ENCODE data around the gene WDR38. TPM values are rescaled to one million over a fixed set of nuclear protein-coding genes. Genes with fewer than 3 reads are reported as not detected.
A peak's percentile ranks its signal among the peaks of the same experiment; 100 is the strongest.

Gene WDR38
- total and polyA plus RNA-seq, 2 of the 13 experiments (the other 11 are each of a cell fraction or from before 2014, with no cell fraction given), result not detected

- TF ChIP-seq POLR2A (IDR thresholded peaks at IDR 0.05; ENCODE audit: insufficient read depth in 1 of 2, low read depth in 2 of 2, low read length in 2 of 2) (peak in 1 of 2 experiments; percentile 85; a peak in 2 of 4 replicates), TMF1 (CRISPR knock-in tag; IDR thresholded peaks at IDR 0.05; ENCODE audit: low read depth) (peak; percentile 55; the same call in 1 of the 2 replicates), ZNF609 (CRISPR knock-in tag; IDR thresholded peaks at IDR 0.05; ENCODE audit: borderline replicate concordance) (no peak), ZEB1 (IDR thresholded peaks at IDR 0.05; ENCODE audit: insufficient replicate concordance, low read depth) (no peak), PHF21A (CRISPR knock-in tag; IDR thresholded peaks at IDR 0.05) (peak; percentile 87), GATAD2A (CRISPR knock-in tag; IDR thresholded peaks at IDR 0.05) (no peak), ZNF577 (CRISPR knock-in tag; IDR thresholded peaks at IDR 0.05; ENCODE audit: borderline replicate concordance, low read depth) (no peak), DNMT1 (CRISPR knock-in tag; IDR thresholded peaks at IDR 0.05) (peak; percentile 62; the same call in 1 of the 2 replicates), BORCS8-MEF2B (CRISPR knock-in tag; IDR thresholded peaks at IDR 0.05) (peak; percentile 58; the same call in 1 of the 2 replicates), ZNF572 (CRISPR knock-in tag; IDR thresholded peaks at IDR 0.05) (no peak), KDM4B (CRISPR knock-in tag; IDR thresholded peaks at IDR 0.05) (peak; percentile 65; the same call in 1 of the 2 replicates), SP2 (CRISPR knock-in tag; IDR thresholded peaks at IDR 0.05) (peak; percentile 86), KLF11 (CRISPR knock-in tag; IDR thresholded peaks at IDR 0.05) (no peak), NPAS2 (CRISPR knock-in tag; IDR thresholded peaks at IDR 0.05; ENCODE audit: borderline replicate concordance) (no peak), IRX3 (CRISPR knock-in tag; IDR thresholded peaks at IDR 0.05; ENCODE audit: borderline replicate concordance, low read depth) (0 out of 2 replicates have a peak, but pooled peaks have one; percentile 53), ZNF776 (CRISPR knock-in tag; IDR thresholded peaks at IDR 0.05) (peak; percentile 50; the same call in 1 of the 2 replicates), ZBTB8A (CRISPR knock-in tag; IDR thresholded peaks at IDR 0.05; ENCODE audit: borderline replicate concordance, low read depth) (no peak), KDM2A (CRISPR knock-in tag; IDR thresholded peaks at IDR 0.05; ENCODE audit: borderline replicate concordance, low read depth) (peak; percentile 81), MAF1 (CRISPR knock-in tag; IDR thresholded peaks at IDR 0.05; ENCODE audit: borderline replicate concordance) (0 out of 2 replicates have a peak, but pooled peaks have one; percentile 74), TOPORS (CRISPR knock-in tag; IDR thresholded peaks at IDR 0.05) (no peak)
- TF ChIP-seq, protein P1, sequence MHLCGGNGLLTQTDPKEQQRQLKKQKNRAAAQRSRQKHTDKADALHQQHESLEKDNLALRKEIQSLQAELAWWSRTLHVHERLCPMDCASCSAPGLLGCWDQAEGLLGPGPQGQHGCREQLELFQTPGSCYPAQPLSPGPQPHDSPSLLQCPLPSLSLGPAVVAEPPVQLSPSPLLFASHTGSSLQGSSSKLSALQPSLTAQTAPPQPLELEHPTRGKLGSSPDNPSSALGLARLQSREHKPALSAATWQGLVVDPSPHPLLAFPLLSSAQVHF (CRISPR knock-in tag; IDR thresholded peaks at IDR 0.05), result peak; percentile 82; the same call in 1 of the 2 replicates
- TF ChIP-seq, protein P2, sequence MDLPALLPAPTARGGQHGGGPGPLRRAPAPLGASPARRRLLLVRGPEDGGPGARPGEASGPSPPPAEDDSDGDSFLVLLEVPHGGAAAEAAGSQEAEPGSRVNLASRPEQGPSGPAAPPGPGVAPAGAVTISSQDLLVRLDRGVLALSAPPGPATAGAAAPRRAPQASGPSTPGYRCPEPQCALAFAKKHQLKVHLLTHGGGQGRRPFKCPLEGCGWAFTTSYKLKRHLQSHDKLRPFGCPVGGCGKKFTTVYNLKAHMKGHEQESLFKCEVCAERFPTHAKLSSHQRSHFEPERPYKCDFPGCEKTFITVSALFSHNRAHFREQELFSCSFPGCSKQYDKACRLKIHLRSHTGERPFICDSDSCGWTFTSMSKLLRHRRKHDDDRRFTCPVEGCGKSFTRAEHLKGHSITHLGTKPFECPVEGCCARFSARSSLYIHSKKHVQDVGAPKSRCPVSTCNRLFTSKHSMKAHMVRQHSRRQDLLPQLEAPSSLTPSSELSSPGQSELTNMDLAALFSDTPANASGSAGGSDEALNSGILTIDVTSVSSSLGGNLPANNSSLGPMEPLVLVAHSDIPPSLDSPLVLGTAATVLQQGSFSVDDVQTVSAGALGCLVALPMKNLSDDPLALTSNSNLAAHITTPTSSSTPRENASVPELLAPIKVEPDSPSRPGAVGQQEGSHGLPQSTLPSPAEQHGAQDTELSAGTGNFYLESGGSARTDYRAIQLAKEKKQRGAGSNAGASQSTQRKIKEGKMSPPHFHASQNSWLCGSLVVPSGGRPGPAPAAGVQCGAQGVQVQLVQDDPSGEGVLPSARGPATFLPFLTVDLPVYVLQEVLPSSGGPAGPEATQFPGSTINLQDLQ (CRISPR knock-in tag; IDR thresholded peaks at IDR 0.05), result peak; percentile 94; the same call in 1 of the 2 replicates
Observed at GRCh38 chr9:124861342-124862229, 8.3 kb downstream of the WDR38 start, which contains the start of the genes ARPC5L and RPL35 (continued).
